ENCODE measurements around the gene CTNNA1.
"Not testable (repeated sequence)": the region's sequence is repeated elsewhere in the genome, so short reads cannot be mapped to it uniquely, and the experiment has no call there.

Gene CTNNA1

DNA sequence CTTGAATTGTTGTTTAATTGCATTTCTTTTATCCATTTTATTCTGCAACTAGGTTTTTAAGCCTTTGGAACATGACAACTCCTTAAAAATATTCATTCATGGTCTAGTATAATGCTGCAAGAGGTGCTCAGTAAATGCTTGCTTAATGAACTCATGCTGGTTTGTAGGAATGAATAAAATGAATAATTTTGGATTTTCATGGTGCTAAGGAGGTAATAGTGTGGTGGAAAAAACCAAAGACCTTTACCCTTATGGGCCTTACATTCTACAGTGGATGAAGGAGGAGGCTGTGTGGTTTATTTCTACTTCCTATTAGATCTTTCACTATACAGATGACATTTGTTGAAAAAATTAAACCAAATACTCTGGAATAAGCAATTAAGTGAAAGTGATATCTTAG lies 78.5 kb downstream of the CTNNA1 start:
- no peak overlapping the region for H3K4me3 ChIP-seq (ENCODE audit: extremely low read depth, insufficient read depth, low read length, poor library complexity, severe bottlenecking)
- H3K4me1 ChIP-seq (ENCODE audit: control insufficient read depth, insufficient read depth, low read length, poor library complexity, severe bottlenecking) = no peaks in the 10 kb centered on the region
- H3K9me3 ChIP-seq (ENCODE audit: control insufficient read depth, low read length) = no peaks in the 10 kb centered on the region
- no peak overlapping the region for H3K27ac ChIP-seq (ENCODE audit: low read depth, low read length, severe bottlenecking)
- peaks cover 56% of the 10 kb centered on the region for H3K36me3 ChIP-seq (ENCODE audit: control insufficient read depth, insufficient read depth, low read length)

DNA sequence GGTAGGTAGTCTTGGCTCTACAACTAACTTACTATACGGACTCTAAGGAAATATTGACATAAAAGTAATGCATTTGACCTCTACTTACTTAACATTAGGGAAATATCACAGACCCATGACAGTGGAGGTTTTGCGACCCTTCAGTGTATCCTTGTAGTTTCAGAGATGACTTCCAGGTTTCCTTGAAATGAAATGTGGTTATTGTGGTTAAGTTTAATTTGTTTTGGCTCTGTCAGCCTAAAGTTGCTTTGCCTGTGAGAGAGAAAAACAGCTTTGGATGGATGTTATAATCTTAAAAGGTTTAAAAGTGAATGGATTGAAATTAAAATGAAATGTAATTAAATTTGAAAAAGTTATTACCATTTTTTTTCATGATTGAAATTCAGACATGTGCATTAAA lies 79.0 kb downstream of the CTNNA1 start:
- H3K27ac ChIP-seq (ENCODE audit: low read depth, low read length, severe bottlenecking) = no peak overlapping the region

DNA sequence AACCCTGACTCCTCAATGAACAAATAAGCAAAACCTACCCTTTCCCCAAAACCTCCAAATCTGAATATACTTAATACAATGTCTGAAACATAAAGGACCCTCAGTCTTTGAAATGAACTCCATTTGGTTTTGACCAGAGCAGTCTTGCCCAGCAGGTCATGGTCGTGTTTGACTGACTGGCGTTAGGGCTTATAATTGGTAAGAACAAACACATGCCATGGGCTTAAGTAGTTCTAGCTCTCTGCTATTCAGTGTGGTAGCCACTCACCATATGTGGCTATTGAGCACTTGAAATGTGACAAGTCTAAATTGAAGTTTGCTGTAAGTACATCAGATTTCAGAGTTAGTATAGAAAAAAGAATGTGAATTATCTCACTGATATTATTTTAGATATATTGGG lies 79.9 kb downstream of the CTNNA1 start:
- H3K4me3 ChIP-seq (ENCODE audit: extremely low read depth, insufficient read depth, low read length, poor library complexity, severe bottlenecking) = no peak overlapping the region
- H3K9me3 ChIP-seq (ENCODE audit: control insufficient read depth, low read length) = no peaks in the 10 kb centered on the region
- no peak overlapping the region for H3K27ac ChIP-seq (ENCODE audit: low read depth, low read length, severe bottlenecking)
- H3K36me3 ChIP-seq (ENCODE audit: control insufficient read depth, insufficient read depth, low read length) = peaks cover 42% of the 10 kb centered on the region
- no peaks in the 10 kb centered on the region for H3K4me1 ChIP-seq (ENCODE audit: control insufficient read depth, insufficient read depth, low read length, poor library complexity, severe bottlenecking)
- WGBS, 2 experiments (ENCODE audit: insufficient coverage in 2 of 2) = 46 to 67% methylated on average over 2 of the region's 2 CpGs

More for the DNA sequence above, 79.0 kb downstream of the CTNNA1 start:
- no peaks in the 10 kb centered on the region for H3K4me1 ChIP-seq (ENCODE audit: control insufficient read depth, insufficient read depth, low read length, poor library complexity, severe bottlenecking)
- 100% methylated on average over 1 of the region's 2 CpGs for WGBS, 2 experiments (ENCODE audit: insufficient coverage in 2 of 2)
- H3K4me3 ChIP-seq (ENCODE audit: extremely low read depth, insufficient read depth, low read length, poor library complexity, severe bottlenecking) = no peak overlapping the region
- H3K9me3 ChIP-seq (ENCODE audit: control insufficient read depth, low read length) = no peaks in the 10 kb centered on the region
- peaks cover 51% of the 10 kb centered on the region for H3K36me3 ChIP-seq (ENCODE audit: control insufficient read depth, insufficient read depth, low read length)

DNA sequence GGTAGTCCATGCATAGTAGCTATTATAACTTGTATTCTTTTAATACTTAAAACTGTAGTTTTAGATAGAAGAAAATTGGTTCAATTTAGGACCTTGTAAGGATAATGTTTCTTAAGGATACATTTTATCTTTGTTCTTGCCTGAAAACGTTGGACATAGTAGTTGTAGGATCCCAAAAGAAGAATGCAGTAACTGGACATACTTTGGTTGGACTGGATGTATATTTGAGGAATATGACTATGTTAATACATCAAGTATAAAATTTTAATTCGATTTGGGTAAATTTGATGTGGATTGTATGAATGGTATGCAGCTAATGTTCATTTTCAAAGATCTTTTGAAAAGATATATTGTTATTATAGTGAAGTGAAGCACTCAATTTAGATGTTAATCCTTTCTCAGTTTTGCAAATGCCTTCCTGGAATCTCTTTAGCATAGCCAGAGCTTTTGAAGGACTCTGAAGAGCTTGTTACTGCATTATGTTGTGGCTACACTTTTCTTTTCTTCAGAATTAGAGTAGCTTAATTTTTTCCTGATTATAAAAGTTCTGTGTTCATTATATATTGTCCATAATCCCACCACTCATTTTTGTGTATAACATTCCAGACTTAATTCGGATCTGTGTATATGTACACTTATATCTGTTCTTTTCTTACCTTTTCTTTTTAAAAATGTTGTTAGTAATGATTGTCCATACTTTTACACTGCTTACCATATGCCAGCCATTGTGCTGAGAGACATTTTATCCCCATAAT lies 80.7 kb downstream of the CTNNA1 start:
- Histone ChIP-seq H3K4me1 (ENCODE audit: control insufficient read depth, insufficient read depth, low read length, poor library complexity, severe bottlenecking) (no peaks in the 10 kb centered on the region), H3K36me3 (ENCODE audit: control insufficient read depth, insufficient read depth, low read length) (peaks cover 35% of the 10 kb centered on the region), H3K4me3 (ENCODE audit: extremely low read depth, insufficient read depth, low read length, poor library complexity, severe bottlenecking) (no peak overlapping the region), H3K9me3 (ENCODE audit: control insufficient read depth, low read length) (no peaks in the 10 kb centered on the region), H3K27ac (ENCODE audit: low read depth, low read length, severe bottlenecking) (no peak overlapping the region)
- WGBS, 2 experiments (ENCODE audit: insufficient coverage in 2 of 2) = 0 to 17% methylated on average over 1 of the region's 3 CpGs

- WGBS, 2 experiments (ENCODE audit: insufficient coverage in 2 of 2) = 91 to 96% methylated on average over 5 to 6 of the region's 6 CpGs
- not testable (repeated sequence) for H3K4me3 ChIP-seq (ENCODE audit: extremely low read depth, insufficient read depth, low read length, poor library complexity, severe bottlenecking)
- H3K36me3 ChIP-seq (ENCODE audit: control insufficient read depth, insufficient read depth, low read length) = peaks cover 28% of the 10 kb centered on the region
These were observed 81.6 kb downstream of the CTNNA1 start for GRCh38 chr5:138834853-138835252.

DNA sequence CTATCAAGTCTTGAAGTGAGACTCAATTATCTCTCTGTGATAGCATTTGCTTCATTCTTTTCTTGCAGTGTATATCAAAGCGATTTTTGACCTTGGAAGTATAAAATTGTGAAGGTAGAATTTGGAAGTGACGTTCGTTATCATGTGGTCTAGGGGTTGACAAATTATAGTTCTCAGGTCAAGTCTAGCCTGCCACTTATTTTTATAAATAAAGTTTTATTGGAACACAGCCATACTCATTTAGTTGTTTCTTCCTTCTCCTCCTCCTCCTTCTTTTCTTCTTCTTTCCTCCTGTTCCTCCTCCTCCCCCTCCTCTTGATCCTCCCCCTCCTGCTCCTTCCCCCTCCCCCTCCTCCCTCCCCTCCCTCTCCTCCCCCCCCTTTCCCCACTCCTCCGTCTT lies 83.9 kb downstream of the CTNNA1 start:
- peaks cover 30% of the 10 kb centered on the region for H3K36me3 ChIP-seq (ENCODE audit: control insufficient read depth, insufficient read depth, low read length)
- 100% methylated on average over 1 of the region's 4 CpGs; no CpG with 5 or more reads in 1 of the 2 experiments for WGBS, 2 experiments (ENCODE audit: insufficient coverage in 2 of 2)
- H3K9me3 ChIP-seq (ENCODE audit: control insufficient read depth, low read length) = no peaks in the 10 kb centered on the region
- H3K4me3 ChIP-seq (ENCODE audit: extremely low read depth, insufficient read depth, low read length, poor library complexity, severe bottlenecking) = no peak overlapping the region
- no peaks in the 10 kb centered on the region for H3K4me1 ChIP-seq (ENCODE audit: control insufficient read depth, insufficient read depth, low read length, poor library complexity, severe bottlenecking)
- H3K27ac ChIP-seq (ENCODE audit: low read depth, low read length, severe bottlenecking) = no peak overlapping the region

More at GRCh38 chr5:138834853-138835252, 81.6 kb downstream of the CTNNA1 start:
- H3K4me1 ChIP-seq (ENCODE audit: control insufficient read depth, insufficient read depth, low read length, poor library complexity, severe bottlenecking); H3K27ac ChIP-seq (ENCODE audit: low read depth, low read length, severe bottlenecking); H3K9me3 ChIP-seq (ENCODE audit: control insufficient read depth, low read length): not testable (repeated sequence)

DNA sequence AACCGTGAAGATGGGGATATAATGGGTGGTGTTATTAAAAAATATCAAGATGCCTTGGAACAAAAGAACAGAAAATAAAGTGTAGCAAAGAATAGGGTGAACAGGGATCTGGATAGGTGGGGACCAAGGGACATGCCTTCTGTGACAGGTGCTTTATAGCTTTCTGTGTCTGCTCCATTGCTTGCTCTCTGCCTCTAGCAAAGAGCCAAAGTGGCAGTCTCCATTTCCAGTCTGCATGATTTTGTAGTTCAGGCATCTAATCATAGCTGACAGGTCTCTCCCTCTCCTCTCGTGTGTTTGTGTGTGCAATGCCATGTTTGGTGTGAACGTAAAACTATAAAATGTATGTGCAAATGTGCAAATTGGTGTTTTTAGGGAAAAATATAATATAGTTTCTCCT lies 86.9 kb downstream of the CTNNA1 start:
- 100% methylated on average over 1 of the region's 3 CpGs; no CpG with 5 or more reads in 1 of the 2 experiments for WGBS, 2 experiments (ENCODE audit: insufficient coverage in 2 of 2)

DNA sequence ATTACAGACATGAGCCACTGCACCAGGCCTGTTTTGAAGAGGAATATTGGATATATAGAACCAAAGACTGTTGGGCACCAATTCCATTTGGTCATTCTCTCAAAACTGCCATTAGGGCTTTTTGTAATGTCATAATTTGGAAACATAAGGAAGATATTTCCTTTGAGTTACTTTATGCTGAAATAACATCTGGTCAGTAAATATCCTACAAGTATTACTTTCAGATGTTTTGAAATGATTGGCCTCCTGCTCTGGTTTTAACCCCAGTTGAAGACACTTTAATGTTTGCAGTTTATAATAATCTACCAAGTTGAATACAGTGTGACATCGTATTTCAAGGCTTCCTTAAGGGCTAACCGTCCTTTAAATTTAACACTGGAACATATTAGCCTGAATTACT lies 88.3 kb downstream of the CTNNA1 start:
- Histone ChIP-seq H3K4me1 (ENCODE audit: control insufficient read depth, insufficient read depth, low read length, poor library complexity, severe bottlenecking) (no peaks in the 10 kb centered on the region), H3K9me3 (ENCODE audit: control insufficient read depth, low read length) (no peaks in the 10 kb centered on the region), H3K36me3 (ENCODE audit: control insufficient read depth, insufficient read depth, low read length) (peaks cover 27% of the 10 kb centered on the region), H3K27ac (ENCODE audit: low read depth, low read length, severe bottlenecking) (no peak overlapping the region), H3K4me3 (ENCODE audit: extremely low read depth, insufficient read depth, low read length, poor library complexity, severe bottlenecking) (no peak overlapping the region)
- no CpG with 5 or more reads among the region's 2 CpGs for WGBS, 2 experiments (ENCODE audit: insufficient coverage in 2 of 2)

More for the DNA sequence above, 86.9 kb downstream of the CTNNA1 start:
- Histone ChIP-seq H3K4me1 (ENCODE audit: control insufficient read depth, insufficient read depth, low read length, poor library complexity, severe bottlenecking) (no peaks in the 10 kb centered on the region), H3K4me3 (ENCODE audit: extremely low read depth, insufficient read depth, low read length, poor library complexity, severe bottlenecking) (no peak overlapping the region), H3K27ac (ENCODE audit: low read depth, low read length, severe bottlenecking) (no peak overlapping the region), H3K36me3 (ENCODE audit: control insufficient read depth, insufficient read depth, low read length) (peaks cover 23% of the 10 kb centered on the region), H3K9me3 (ENCODE audit: control insufficient read depth, low read length) (no peaks in the 10 kb centered on the region)

DNA sequence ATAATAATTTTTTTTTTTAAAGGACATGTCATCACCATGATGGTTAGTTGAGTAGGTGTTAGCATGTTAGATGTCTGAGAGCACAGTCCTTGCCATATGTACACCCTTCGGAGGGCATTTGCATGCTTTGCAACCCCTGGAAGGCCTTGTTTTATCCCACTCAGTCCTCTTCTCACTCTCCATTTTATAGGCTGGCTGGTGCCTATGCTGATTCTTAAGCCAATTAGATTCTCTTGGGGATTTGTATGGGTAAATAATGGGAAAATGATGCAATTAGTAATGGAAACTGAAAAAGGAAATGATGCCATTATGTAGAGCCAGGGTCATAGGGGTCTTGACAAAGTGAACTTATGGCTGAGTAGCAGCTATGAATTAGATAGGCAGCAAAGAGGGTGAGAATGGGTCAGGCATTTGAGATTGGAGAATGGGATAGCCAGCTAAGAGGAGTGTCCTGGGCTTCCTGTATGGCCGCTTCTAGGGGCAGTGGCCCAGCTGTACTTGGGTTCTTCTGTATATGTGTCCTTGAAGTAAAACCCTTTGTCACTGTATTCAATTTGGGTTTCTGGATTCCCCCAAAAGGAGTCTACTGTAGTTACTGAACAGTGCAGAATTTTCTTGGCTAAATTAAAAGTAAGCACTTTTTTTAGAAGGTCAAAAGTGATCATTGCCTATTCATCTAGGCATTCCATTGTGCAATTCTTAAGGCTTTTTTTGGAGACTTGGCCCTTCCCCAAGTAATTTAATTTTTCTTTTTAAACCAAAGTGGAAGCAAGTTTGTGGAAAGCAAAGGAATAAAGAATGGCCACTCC lies 90.3 kb downstream of the CTNNA1 start:
- peaks cover 27% of the 10 kb centered on the region for H3K36me3 ChIP-seq (ENCODE audit: control insufficient read depth, insufficient read depth, low read length)
- H3K9me3 ChIP-seq (ENCODE audit: control insufficient read depth, low read length) = no peaks in the 10 kb centered on the region
- 89 to 91% methylated on average over 1 of the region's 2 CpGs for WGBS, 2 experiments (ENCODE audit: insufficient coverage in 2 of 2)
- H3K27ac ChIP-seq (ENCODE audit: low read depth, low read length, severe bottlenecking) = no peak overlapping the region
- no peak overlapping the region for H3K4me3 ChIP-seq (ENCODE audit: extremely low read depth, insufficient read depth, low read length, poor library complexity, severe bottlenecking)
- no peaks in the 10 kb centered on the region for H3K4me1 ChIP-seq (ENCODE audit: control insufficient read depth, insufficient read depth, low read length, poor library complexity, severe bottlenecking)

DNA sequence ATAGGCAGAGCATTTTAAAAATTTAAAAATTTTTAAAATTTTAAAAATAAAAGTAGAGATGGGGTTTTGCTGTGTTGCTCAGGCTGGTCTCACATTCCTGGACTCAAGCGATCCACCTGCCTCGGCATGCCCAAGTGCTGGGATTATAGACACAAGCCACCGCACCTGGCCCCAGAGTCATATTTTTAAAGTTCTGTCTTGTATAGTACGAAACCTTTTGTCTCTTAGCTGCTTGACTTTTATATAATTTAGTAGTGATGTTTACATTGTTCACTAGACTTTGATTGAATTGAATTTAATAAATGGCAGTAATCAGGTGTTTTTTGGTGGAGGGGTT lies 90.9 kb downstream of the CTNNA1 start:
- H3K36me3 ChIP-seq (ENCODE audit: control insufficient read depth, insufficient read depth, low read length) = peaks cover 27% of the 10 kb centered on the region
- no peak overlapping the region for H3K4me3 ChIP-seq (ENCODE audit: extremely low read depth, insufficient read depth, low read length, poor library complexity, severe bottlenecking)
- no peaks in the 10 kb centered on the region for H3K9me3 ChIP-seq (ENCODE audit: control insufficient read depth, low read length)
- H3K27ac ChIP-seq (ENCODE audit: low read depth, low read length, severe bottlenecking) = no peak overlapping the region
- WGBS, 2 experiments (ENCODE audit: insufficient coverage in 2 of 2) = 93% methylated on average over 3 of the region's 4 CpGs
- H3K4me1 ChIP-seq (ENCODE audit: control insufficient read depth, insufficient read depth, low read length, poor library complexity, severe bottlenecking) = no peaks in the 10 kb centered on the region
